Right lobe of liver (tissue), 4 donors: ENCODE data around the gene TEKT4.

ENCODE experiments used
- CTCF ChIP-seq, 4 donors: fragments of 200-600 bp in 3 of 4; fragments of 450-650 bp in 1 of 4; IDR thresholded peaks; one replicate each; pipeline versions ENCODE4 v1.5.1 to v1.8.0; 2016 to 2022; ENCODE audit warnings: antibody characterized with exemption in 4 of 4, mild to moderate bottlenecking in 2 of 4
- POLR2A ChIP-seq: fragments of 450-650 bp; IDR thresholded peaks from one replicate; pipeline ENCODE4 v1.6.1; 2017; ENCODE audit warnings: antibody characterized with exemption, mild to moderate bottlenecking
- donor health status: DM: no; HTN: no; CAD: no.
- donor health status: DM: no; HTN: no; CAD: no.
- donor health status: DM: no; HTN: yes; CAD: no.

GRCh38 chr2:94870440-94871225 lies 597 bp upstream of the TEKT4 start:
- no peak for TF ChIP-seq POLR2A
- peak in 3 of 4 donors; percentile 23 to 27 (median 23) for TF ChIP-seq CTCF (IDR thresholded peaks at IDR 0.05)
